Fibroblast of lung (primary cell): Measurements from ENCODE around the gene RPS8.

Experiments
- CTCF ChIP-seq, 2 donors: IDR thresholded peaks in 1 of 2; conservative IDR thresholded peaks in 1 of 2; 1 replicate in 1 of 2; 2 replicates in 1 of 2; pipeline ENCODE4 v1.5.1; 2011 to 2012; ENCODE audit warnings: low read length in 2 of 2, control low read depth in 1 of 2, inconsistent platforms in 1 of 2, low read depth in 1 of 2, mild to moderate bottlenecking in 1 of 2
- EZH2 ChIP-seq: IDR thresholded peaks from 2 replicates; pipeline ENCODE4 v1.5.1; 2012; ENCODE audit warnings: low read length, control low read depth, mild to moderate bottlenecking; ENCODE audit errors: missing control alignments

GRCh38 chr1:44784094-44785028, 9.0 kb downstream of the RPS8 start:
- TF ChIP-seq CTCF (conservative IDR thresholded peaks at IDR 0.05 in 1 of 2, IDR thresholded peaks at IDR 0.05 in 1 of 2; ENCODE audit: low read depth in 1 of 2, low read length in 2 of 2) = peak in 1 of 2 donors; percentile 14
- no peak for TF ChIP-seq EZH2
